GM21360 (cell line): Measurements from ENCODE around the gene USP31.

Experiments used
- ATAC-seq: cut with Tn5 transposase; IDR thresholded peaks from one replicate; pipeline ENCODE4 v1.9.1; 2021; ENCODE audit warnings: mild to moderate bottlenecking, moderate library complexity; ENCODE audit not compliant: unreplicated experiment

The USP31 gene, protein sequence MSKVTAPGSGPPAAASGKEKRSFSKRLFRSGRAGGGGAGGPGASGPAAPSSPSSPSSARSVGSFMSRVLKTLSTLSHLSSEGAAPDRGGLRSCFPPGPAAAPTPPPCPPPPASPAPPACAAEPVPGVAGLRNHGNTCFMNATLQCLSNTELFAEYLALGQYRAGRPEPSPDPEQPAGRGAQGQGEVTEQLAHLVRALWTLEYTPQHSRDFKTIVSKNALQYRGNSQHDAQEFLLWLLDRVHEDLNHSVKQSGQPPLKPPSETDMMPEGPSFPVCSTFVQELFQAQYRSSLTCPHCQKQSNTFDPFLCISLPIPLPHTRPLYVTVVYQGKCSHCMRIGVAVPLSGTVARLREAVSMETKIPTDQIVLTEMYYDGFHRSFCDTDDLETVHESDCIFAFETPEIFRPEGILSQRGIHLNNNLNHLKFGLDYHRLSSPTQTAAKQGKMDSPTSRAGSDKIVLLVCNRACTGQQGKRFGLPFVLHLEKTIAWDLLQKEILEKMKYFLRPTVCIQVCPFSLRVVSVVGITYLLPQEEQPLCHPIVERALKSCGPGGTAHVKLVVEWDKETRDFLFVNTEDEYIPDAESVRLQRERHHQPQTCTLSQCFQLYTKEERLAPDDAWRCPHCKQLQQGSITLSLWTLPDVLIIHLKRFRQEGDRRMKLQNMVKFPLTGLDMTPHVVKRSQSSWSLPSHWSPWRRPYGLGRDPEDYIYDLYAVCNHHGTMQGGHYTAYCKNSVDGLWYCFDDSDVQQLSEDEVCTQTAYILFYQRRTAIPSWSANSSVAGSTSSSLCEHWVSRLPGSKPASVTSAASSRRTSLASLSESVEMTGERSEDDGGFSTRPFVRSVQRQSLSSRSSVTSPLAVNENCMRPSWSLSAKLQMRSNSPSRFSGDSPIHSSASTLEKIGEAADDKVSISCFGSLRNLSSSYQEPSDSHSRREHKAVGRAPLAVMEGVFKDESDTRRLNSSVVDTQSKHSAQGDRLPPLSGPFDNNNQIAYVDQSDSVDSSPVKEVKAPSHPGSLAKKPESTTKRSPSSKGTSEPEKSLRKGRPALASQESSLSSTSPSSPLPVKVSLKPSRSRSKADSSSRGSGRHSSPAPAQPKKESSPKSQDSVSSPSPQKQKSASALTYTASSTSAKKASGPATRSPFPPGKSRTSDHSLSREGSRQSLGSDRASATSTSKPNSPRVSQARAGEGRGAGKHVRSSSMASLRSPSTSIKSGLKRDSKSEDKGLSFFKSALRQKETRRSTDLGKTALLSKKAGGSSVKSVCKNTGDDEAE (N-terminal part only)

DNA sequence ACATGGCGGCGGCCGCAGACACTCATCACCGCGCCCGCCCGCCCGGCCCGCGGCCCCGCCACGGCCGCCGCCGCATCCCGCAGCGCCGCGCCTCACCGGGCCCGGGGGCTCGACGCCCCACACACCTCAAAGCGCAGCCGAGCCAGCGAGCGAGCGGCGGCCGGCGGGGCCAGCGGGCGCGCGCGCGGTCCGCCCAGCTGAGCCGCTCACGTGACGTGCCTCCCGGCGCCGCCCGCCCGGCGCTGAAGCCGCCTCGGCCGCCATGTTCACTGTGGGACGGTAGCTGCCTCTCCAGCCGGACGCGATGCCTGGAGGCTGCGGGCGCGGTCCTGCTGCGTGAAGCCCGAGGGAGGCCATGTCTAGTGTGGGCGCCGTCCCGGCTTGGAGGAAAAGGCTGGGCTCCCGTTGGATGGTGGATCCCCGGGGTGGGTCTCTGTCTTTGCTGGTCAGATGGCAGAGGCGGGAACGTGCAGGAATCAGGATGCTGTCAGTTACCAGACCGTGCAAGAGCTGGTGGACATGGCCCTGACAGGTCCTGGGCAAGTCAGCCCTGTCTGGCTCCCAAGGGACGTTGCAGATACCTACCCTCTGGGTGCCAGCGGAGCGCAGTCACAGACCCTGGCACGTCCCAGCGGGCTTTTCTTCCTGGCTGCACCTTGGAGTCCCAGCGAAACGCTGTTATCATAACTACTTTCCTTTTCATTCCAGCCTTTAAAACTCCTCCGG is at the start of gene USP31:
TSS of gene USP31 (minus strand) at position 186 of the 726 bp plus-strand sequence. CDS start at position 4, 182 bp downstream.
- peak; percentile 90 for ATAC-seq

DNA sequence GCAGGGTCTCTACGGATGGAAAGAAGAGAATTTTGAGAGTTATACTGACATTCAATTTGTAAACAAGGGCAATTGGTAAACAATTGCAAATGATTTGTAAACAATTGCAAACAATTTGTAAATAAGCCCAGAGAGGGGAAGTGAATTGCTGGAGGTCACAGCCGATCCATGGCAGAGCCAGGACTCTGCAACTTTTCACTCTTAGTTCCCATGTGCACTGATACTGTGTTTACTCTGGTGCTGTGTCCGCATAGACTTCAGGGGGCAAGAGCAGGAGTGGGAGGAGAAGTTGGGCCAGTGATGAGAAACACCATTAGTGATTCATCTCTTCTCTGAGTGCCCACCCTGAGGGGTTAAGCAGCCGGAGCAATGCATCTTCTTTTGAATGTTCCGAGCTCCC is 47.3 kb upstream of the USP31 start:
- ATAC-seq, result no peak

DNA sequence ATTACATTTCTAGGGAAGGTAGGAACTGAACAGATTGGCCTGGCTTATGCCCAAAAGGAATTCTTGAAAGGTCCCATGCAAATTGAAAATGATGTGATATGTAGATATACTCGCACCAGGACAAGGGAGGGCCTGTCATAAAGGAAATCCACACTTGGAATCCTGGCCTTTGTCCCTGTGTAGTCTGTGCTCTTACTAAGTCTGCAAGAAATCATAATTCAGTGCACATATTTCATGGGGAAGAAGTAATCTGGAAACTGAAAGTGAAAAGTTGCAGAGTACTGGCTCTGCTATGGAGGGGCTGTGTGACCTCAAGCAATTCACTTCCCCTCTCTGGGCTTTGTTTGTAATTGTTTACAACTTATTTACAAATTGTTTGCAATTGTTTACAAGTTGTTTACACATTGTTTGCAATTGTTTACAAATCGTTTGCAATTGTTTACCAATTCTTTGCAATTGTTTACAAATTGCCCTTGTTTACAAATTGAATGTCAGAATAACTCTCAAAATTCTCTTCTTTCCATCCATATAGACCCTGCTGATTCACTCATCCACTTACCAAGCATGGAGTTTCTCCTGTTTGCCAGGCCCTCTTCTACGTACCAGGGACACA is 46.2 kb upstream of the USP31 start:
- ATAC-seq, result no peak

DNA sequence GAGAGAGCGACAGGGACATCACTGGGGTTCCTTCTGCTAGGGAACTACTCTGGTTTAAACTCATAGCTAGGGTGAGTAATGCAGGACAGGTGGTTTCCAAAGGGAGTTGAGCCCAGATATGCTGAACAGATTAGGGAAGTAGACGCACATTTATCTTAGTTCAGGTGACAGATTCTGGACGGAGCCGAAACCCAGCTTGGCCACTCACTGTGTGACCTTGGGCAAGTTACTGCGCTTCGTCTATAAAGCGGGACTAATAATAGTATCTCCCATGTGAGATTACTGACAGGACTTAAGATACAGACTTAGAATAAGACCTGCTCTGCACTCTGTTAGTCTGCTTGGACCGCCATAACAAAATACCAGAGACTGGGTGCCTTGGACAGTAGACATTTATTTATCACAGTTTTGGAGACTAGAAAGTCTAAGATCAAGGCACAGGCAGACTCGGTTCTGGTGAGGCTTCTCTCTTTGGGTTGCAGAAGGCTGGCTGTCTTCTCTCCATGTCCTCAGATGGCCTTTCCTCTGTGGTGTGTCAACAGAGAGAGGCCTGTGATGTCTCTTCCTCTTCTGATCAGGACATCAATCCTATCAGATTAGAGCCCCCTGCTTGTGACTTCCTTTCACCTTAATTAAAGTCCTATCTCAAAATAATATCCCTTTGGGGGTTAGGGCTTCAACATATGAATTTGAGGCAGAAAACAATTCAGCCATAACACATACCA is 45.4 kb upstream of the USP31 start:
- ATAC-seq, result no peak

DNA sequence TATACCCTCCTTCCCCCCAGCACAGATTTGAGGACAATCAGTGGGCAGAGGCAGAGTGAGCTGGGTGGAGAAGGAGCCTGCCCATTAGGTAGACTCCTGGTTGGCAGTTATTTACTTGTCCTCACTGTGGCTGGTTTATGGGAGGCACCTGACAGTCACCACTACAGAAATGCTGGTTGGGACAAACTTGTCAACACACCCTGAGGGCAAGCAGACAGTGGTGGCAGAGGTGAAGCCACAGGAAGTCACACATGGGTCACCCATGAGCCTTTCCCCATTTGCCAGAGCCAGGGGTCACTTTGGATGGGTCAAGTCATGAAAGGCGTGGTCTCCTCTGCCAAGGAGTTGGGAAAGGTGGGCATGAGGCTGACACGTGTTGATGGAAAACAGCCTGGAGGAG is 39.7 kb upstream of the USP31 start:
- ATAC-seq, result no peak

DNA sequence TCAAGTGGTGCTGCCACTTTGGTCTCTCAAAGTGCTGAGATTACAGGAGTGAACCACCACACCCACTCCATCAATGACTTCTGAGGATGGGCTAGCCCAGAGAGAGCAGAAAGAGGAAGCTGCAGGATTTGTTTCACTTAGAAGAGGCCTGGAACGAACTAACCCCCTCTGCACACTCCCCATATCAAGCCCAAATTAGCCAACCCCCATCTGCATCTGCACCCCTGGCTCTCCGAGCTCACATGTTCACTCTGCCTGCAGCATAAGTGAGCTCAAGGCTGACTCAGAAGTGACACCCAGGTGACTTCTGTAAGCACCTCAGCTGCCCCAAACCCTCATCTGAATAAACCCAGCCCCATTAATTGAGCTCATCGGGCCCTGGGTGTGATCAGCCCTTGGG is 38.1 kb upstream of the USP31 start:
- ATAC-seq, result no peak

DNA sequence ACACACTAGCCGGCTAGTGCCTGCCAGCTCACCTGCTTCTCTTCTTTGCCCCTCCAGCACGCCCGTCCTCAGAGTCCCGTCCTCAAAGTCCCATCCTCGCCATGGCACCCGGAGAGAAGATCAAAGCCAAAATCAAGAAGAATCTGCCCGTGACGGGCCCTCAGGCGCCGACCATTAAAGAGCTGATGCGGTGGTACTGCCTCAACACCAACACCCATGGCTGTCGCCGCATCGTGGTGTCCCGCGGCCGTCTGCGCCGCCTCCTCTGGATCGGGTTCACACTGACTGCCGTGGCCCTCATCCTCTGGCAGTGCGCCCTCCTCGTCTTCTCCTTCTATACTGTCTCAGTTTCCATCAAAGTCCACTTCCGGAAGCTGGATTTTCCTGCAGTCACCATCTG is 36.9 kb upstream of the USP31 start:
- no peak for ATAC-seq

DNA sequence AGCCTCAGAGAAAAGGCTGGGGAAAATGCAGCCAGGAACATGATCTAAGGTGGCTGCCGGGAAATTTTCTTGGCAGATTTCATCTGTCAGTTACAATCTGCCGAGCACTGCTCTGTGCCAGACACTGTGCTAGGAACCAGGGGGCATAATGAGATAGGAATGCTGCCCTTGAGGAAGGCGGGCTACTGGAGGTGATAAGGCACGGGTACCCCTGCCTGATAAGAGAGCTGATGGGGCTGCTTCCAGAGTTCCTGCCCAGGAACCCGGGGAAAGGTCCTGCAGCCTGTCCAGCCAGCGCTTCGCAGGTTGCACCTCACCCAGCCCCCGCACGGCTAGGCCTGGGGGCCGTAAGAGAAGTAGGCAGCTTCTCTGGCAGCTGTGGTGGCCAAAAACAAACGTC is 36.4 kb upstream of the USP31 start:
- ATAC-seq, result no peak

DNA sequence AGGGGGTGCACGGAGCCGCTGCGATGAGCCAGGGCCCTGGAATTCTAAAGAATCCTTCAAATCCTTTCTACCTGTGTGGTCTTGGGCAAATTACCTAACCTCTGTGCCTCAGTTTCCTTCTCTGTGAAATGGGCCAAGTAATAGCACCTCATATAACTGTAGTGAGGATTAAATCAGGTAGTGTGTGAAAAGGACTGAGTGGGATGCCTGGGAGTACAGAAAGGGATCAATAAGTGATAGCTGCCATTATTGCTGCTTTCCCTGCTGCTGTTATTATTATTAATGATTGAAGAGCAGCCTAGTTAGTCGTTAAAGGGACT is 34.3 kb upstream of the USP31 start:
- no peak for ATAC-seq

DNA sequence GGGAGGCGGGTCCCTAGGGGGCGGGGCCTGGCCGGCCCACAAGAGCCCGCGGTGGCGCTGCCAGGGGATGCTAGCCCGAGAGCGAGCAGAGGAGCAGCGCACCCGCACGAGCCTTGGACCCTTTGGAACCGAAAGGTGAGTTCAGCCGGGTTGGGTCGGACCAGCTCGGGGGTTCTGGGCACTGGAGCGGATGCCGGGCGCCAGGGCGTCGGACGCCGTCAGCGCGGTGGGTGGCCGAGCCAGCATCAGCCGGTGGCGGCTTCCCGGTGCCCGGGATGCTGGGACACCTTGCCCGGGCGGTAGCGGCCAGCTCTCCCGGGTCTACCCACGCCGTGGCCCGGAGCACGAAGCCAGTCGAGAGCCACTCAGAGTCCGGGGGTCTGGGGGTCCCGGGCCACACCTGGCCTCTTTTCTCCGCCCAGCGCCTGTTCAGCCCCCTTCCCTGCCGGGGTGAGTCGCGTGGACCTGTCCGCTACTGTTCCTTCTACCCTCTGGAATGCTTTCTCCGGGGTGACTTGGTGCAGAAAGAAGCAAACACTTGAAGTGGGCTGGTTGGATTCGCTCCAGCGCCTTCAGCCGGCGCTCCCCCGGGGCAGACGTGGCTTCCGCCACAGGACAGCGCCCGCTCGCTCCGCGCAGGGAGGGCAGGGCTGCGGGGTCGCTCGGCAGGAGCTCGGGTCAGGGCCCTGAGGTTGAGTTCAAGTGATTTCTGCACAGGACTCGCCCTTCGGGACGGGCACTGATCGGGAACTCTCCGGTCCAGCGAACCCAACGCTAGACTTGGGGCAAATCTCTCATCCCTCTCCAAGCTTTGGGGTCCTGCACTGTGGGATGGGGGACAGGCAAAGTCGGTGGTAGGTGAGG is 33.7 kb upstream of the USP31 start, which contains the start of gene SCNN1G:
TSS of gene SCNN1G (plus strand) at position 67 of the 864 bp plus-strand sequence. CDS start 3,527 bp downstream, outside the sequence.
- no peak for ATAC-seq

DNA sequence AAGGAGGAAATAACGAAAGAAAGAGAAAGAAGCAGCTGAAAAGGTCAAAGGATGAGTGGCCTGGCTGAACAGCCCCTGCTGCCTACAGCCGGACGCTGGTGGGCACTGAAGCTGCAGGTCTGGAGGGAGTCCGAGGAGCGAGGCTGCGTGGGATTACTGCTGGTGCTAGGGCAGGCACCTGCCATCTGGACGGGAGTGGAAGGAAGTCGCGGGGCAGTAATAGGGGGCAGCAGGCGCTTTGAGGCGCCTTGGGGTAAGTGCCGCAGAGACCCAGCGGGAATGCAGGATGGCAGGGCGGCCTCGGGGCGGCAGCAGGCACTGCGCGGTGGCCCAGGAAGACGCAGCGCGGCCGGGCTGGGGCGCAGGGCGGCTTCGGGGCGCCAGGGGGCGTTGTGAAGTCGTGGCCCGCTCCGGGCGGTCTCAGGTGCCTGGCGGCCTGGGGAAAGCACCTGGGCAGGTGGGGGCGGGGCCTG is 33.0 kb upstream of the USP31 start:
- ATAC-seq, result peak; percentile 87

DNA sequence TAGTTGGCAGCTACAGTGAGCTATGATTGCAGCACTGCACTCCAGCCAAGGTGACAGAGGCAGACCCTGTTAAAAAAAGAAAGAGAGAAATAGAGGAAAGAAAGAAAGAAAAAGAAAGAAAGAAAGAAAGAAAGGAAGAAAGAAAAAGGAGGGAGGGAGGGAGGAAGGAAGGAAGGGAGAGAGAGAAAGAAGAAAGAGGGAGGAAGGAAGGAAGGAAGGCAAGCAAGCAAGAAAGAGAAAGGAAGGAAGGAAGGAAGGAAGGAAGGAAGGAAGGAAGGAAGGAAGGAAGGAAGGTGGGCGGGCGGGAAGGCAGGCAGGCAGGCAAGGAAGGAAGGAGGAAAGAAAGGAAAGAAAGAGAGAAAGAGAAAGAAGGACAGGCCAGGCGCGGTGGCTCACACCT is 32.3 kb upstream of the USP31 start:
- ATAC-seq, result no peak

DNA sequence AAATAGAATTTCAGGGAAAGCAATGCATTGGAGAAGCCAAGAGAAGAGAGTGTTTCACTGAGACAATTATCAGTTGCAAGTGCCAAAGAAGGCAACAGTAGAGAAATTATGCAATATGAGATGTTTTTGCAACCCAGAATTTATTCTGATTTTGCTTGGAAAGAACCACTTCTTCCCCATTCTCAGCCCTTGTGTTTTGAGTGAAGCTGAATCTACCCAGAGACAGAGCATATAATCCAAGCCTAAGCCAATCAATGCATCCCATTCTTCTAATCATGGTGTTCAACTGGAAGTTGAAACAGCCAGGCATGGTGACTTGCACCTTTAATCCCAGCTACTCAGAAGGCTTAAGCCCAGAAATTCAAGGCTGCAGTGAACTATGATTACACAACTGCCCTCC is 26.4 kb upstream of the USP31 start:
- ATAC-seq, result no peak

DNA sequence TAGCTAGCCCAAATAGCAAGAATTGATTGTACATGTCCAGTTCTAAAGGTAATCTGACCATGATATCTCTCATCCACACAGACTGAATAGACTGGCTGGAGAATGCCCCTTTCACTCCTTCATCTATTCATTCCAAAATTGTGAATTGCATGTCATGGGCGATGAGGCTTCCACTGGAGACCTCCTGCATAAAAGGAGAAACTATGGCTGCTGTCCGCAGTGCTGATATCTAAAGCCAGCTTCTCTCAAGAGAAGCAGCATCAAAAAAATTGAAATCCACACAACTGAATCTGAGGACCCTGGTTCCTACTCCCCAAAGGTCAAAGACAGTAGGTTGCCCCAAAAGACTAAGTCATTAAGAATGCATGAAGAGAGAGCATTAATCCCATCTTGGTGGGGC is 25.4 kb upstream of the USP31 start:
- ATAC-seq, result no peak

DNA sequence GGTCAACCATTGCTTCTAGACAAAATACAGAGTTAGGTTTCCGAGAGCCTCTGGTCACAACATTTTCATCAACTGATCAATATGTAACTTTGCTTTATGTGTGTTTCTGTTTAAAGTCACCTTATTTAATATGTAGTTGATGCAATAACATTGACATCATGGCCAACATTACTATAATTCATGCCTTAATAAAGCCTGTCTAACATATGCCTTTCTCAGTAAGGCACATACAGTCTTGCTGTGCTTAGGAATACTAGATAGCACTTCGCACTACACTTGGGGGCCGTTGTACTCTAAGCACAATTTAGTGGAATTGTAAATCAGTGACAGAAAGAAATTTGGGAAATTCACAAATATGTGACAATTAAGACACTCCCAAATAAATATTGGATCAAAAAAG is 23.7 kb upstream of the USP31 start:
- ATAC-seq, result no peak

DNA sequence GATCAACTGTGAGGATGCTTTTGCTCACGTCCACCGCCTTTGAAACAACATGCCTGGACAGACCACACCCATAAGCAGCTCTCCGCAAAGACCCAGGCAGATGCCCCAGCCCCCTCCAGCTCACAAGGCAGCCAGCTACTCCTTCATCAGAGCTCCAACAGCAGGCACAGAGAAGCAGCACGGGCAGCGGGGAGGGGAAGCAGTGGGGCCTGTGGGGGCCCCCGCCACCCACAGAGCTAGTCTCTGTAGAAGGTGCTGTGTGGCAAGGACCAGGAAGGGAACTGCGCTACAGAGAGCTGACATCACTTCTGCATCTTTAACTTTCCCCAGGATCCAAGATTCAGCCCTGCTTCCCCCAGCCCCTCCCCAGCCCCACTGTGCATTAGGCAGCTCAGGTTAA is 23.3 kb upstream of the USP31 start:
- ATAC-seq, result no peak

DNA sequence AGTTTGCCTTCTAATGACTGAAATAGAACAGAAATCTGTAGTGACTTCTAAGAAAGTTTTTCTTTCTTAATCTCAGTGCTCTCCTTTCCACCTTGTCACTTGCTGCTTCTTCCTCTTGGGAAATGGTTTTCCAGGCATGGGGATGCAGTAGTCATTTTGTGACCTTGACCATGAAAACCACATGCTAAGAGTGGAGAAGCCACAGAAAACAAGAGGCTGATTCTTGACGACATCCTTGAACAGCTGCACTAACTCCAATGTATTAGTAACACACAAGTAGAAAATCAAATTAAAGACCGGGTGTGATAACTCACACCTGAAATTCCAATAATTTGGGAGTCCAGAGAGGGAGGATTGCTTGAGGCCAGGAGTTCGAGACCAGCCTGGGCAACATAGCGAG is 15.5 kb upstream of the USP31 start:
- no peak for ATAC-seq

DNA sequence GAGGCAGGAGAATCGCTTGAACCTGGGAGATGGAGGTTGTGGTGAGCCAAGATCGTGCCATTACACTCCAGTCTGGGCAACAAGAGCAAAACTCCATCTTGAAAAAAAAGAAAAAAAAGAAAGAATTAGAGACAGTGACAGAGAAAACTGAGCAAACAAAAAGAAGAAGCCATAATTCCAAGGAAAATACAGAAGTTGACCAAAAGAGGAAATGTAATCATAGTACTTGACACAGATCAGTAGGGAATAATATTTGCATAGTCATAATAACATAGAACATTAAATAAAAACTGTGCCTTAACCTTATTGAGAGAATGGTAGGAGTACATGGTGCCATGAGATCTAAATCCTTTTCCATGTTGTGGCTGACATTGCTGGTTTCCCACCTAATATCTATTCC is 14.7 kb upstream of the USP31 start:
- no peak for ATAC-seq
